Stimulated activated CD8-positive, alpha-beta memory T cell treated with anti-CD3 and anti-CD28 coated beads, Interleukin-15, amount 100 ng/mL, for 1 hour (primary cell): Measurements from ENCODE around the gene WDR45B.
"Not testable (repeated sequence)": the region's sequence is repeated elsewhere in the genome, so short reads cannot be mapped to it uniquely, and the experiment has no call there.

Experiments used
- DNase-seq: peaks from one replicate; pipeline ENCODE4 v3.0.0-alpha.2; 2020; ENCODE audit warnings: low read depth

Gene WDR45B

DNA sequence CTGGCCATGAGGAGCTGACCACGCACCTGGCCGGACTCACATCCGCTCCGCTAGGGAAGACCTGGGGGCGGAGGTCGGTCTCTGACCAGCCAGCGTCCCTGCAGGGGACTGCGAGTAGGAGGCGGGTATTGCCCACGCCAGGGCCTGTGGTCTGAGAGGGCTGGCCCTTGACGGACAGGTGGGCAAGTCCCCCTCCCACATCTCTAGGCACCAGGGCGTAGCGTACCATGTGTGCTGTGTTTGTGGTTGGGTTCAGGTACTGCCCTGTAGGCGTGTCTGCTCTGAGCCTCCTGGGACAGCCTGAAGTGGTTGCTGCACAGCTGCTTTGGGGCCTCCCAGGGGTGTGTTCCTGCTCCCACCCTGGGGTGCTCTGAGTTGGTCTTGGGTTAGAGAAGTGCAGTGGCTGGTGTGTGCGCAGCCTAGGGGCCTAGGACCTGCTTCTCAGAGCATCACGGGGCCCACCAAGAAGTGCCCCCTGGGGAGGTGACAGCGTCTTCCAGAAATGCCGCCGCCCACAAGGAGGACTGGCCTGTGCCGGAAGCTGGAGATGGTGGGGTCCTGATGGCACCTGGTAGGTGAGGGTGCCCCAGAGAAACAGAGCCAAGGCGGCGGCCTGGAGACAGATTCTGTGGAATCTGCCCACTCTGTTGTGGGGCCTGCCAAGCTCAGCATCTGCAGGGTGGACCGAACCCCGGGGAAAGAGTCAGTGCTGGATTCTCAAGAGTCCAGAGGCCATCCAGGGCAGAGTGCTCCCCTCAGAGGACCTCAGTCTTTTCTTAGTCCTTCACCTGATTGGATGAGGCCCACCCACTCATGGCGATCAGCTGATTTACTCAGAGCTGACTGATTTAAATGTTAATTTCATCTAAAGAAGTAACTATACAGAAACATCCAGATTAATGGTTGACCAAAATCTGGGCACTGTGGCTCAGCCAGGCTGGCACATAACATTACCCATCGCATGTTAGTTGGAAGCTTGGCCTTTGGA, 48.3 kb downstream of the WDR45B start:
- no peak for DNase-seq

DNA sequence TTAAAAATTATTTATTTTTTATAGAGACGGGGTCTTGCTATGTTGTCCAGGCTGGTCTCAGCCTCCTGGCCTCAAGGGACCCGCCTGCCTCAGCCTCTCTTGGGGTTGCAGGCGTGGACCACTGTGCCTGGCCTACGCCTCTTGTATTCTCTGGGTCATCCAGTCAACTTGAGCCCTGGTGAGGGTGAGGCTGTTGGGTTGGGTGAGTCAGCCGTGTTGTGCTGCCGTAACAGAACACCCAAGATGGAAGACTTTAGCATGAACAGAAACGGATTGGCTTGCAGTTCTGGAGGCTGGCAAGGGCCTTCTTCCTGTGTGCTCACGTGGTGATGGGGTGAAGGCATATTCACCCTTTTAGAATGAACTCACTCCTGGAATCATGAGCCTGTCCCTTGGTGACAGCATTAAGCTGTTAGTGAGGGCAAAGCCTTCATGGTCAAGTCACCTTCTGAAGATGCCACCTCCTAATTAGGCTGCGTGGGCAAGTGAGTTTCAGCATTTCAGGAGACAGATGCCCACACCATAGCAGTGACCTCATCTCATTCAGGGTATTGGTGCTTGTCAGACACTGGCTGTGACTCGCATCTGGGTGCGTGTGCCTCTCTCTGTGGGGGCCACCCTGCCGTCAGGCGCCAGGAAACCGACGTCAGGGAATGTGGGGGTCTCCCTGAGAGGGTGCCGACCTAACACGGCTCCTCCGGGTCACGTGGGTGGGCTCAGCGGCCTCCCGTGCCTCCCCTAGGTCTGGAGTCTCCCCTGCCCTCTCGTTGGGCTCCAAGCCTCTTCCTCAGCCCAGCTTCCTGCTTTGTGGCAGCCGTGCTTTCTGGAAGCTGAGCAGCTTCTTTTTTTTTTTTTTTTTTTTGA, 49.8 kb downstream of the WDR45B start:
- DNase-seq = no peak

DNA sequence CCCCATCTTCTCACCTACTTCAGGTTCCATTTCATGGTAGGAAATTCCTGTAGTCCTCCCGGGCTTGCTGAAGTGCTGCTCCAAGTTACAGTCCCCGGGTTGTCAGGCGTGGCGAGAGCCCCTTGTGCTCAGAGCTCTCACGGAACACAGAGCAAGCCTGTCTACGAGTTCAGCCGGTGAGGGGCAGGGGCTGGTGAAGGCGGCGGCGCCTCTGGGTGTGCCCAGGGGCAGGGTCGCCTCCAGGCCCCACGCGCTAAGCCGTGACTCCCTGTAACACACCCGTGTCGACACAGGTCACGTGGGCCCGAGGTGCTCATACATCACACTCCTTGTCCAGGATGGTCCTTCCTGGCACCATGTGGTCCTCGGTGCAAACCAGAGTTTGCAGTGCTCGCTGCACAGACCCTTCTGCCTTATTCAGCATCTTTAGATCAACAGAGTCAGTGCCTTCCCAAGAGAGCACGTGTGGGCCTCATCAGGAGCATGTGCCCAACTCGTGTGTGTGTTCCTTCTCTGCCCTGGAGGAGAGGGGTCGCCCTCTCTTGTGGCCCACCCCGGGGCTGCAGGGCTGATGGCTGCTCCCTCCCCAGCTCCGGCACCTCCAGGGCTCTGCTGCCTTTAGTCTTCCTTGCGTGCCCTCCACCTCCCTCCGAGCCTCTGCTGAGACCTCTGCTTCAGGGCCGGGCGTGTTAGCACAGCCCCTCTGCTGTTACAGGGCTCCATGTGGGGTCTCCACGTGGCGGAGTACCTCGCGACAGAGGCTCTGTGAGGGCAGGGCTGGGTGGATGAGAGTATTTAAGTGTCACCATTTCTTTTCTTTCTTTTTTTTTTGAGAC, 51.2 kb downstream of the WDR45B start:
- DNase-seq = no peak

DNA sequence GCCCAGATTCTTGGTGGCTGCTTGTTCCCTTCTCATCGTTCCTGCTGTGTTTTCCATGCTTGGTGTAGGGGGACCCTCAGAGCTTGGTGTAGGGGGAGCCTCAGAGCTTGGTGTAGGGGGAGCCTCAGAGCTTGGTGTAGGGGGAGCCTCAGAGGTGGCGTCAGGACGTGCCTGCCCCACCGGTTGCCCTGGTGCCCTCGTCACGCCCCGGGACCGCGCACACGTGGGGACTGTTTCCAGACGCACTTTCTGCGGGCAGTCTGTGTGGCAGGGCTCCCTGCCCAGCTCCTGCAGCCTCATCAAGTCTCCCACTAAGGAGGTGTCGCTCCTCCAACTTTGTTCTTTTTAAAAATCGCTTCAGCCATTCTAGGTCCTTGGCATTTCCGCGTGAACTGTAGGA, 51.9 kb downstream of the WDR45B start:
- no peak for DNase-seq

DNA sequence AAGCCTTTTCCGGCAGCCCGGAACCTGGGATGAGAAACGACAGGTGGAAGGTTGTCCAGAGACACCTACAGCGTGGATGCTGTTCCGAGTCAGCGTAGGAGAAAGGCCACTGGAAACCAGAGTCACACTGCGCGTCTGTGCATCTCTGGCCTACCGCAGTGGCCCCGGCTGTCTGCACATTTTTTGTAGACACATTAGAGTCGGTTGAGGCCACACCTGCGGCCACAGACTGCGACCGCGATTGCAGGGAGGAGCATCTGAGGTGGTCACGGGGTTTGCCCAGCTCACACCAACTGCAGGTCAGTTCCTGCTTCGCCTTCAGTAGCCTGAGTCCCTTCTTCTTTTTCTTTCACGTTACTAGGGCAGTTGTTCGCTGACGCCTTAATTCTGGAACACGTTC, 52.4 kb downstream of the WDR45B start:
- DNase-seq = no peak

DNA sequence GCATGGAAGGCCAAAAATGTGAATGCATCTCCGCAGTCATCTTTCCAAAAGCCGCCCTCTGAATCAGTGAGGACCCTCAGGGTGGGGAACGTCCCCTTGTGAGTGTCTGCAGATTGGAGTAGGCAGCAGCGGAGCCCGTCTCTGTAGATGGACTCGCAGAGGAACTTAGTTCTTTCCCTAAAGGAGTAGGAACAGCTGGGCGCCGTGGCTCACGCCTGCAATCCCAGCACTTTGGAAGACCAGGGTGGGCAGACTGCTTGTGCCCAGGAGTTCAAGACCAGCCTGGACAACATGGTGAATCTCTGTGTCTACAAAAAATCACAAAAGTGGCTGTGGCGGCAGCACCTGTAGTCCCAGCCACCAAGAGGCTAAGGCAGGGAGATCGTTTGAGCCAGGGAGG, 53.7 kb downstream of the WDR45B start:
- no peak for DNase-seq

DNA sequence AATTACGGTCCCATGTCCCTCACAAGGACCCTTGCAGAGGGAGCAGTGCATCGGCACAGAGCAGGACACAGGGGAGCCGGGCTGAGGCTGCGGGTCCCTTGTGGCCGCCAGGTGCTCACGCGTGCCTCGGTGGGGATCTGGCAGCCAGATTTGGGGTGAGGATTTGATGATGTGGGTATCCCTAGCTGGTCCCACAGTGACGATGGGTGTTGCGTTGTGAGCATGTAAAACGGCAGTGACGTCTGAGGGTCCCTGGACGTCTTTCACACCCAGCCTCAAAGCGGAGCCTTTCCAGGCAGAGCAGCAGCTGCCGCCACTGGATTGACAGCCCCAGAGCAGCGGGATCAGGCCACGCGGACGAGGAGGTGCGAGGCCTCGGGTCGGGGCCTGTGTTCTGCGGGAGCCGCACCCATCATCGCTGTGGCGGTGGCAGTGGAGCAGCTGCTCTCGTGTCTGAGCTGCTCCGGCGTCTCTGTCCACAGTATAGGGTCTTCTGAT, 54.6 kb downstream of the WDR45B start:
- no peak for DNase-seq

DNA sequence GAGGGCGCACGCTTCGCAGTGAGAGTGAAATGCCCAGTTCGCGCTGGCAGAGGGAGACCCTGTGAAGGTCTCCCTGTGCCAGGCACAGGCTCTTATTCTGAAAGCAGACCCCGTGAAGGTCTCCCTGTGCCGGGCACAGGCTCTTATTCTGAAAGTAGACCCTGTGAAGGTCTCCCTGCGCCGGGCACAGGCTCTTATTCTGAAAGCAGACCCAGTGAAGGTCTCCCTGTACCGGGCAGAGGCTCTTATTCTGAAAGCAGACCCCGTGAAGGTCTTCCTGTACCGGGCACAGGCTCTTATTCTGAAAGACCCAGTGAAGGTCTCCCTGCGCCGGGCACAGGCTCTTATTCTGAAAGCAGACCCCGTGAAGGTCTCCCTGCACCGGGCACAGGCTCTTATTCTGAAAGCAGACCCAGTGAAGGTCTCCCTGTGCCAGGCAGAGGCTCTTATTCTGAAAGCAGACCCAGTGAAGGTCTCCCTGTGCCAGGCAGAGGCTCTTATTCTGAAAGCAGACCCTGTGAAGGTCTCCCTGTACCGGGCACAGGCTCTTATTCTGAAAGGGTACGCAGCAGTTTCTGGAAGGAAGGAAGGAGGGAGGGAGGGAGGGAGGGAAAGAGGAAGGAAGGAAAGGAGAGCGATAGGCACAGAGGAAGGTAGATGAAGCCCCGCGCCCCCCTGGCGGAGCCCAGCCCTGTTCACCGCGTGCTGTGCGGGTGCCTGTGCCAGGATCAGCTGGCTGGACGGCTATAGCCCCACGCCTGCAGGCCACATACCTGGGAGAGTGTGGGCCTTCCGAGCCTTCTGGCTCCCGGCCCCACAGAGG, 55.3 kb downstream of the WDR45B start:
- DNase-seq = no peak

GRCh38 chr17:82592289-82592766, 55.9 kb downstream of the WDR45B start:
- no peak for DNase-seq

DNA sequence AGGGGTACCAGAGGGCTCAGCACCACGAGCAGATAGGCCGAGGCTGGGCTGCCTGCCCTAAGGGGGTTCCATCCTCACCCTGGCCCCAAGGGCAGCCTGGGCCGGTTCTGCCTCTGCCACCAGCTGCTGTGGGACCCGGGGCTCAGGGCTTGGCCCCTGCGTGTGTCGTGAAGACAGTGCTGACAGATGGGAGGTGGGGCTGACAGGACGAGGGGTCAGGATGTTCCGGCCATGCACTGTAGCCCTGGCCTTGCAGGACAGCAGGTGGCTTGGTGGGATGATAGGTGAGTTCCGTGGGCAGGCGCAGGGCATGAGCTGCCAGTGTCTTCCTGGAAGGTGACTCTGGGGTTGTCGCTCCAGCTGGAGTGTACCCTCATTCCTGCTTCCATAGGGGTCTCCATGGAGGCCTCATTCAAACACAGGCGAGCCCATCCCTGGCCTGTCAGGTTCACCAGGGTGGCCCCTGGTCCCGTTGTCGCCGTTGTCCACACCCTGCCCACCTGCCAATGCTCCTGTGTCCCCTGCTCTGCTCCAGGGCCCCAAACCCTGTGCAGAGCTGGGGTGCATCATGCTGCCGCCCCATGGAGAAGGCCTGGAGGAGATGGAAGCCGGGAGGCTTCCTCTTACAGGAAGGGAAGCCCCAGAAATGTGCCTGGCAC, 57.2 kb downstream of the WDR45B start:
- no peak for DNase-seq

DNA sequence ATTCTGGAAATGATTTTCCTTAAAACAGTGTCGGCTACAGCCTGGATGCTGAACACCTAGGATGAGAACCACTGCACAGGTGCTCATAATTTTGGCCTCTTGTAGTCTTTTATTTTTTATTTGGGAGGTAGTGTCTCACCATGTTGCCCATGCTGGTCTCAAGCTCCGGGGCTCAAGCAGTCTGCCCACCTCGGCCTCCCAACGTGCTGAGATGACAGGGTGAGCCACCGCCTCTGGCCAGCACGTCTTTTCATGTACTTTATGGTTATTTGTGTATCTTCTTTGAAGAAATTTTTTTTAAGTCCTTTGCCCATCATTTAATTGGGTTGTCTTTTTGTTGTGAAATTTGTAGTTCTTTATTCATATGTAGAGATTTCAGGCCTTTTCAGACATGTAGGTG, 58.0 kb downstream of the WDR45B start:
- no peak for DNase-seq

- no peak for DNase-seq
Observed at GRCh38 chr17:82589851-82590180, 58.4 kb downstream of the WDR45B start.

DNA sequence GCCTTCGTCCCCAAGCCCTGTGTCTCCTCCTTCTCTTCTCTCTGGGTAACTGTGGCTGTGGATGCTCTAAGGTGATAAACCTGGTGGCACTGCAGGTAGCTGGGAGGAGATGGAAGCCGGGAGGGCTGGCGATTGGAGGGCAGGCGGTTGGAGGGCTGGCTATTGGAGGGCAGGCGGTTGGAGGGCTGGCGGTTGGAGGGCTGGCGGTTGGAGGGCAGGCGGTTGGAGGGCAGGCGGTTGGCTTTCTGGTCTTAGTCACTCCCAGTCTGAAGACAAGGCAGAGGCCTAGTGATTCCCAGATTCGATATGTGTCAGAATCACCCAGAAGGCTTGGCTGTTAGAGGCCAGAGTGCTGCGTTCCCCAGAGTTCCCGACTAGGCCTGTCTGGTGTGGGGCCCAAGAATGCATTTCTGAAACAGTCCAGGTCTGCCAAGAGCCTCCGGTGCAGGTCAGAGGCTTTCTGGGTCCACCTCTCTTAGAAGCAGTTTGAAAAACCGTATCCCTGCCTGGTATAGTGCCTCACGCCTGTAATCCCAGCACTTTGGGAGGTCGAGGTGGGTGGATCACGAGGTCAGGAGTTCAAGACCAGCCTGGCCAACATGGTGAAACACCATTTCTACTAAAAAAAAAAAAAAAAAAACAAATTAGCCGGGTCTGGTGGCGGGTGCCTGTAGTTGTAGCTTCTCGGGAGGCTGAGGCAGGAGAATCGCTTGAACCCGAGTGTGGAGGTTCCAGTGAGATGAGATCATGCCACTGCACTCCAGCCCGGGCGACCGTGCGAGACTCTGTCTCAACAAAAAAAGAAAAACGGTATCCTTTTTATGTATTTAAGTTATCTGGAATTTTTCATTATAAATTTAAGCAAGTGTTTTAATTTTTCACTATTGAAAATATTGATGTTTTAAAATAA, 59.7 kb downstream of the WDR45B start:
- no peak for DNase-seq

DNA sequence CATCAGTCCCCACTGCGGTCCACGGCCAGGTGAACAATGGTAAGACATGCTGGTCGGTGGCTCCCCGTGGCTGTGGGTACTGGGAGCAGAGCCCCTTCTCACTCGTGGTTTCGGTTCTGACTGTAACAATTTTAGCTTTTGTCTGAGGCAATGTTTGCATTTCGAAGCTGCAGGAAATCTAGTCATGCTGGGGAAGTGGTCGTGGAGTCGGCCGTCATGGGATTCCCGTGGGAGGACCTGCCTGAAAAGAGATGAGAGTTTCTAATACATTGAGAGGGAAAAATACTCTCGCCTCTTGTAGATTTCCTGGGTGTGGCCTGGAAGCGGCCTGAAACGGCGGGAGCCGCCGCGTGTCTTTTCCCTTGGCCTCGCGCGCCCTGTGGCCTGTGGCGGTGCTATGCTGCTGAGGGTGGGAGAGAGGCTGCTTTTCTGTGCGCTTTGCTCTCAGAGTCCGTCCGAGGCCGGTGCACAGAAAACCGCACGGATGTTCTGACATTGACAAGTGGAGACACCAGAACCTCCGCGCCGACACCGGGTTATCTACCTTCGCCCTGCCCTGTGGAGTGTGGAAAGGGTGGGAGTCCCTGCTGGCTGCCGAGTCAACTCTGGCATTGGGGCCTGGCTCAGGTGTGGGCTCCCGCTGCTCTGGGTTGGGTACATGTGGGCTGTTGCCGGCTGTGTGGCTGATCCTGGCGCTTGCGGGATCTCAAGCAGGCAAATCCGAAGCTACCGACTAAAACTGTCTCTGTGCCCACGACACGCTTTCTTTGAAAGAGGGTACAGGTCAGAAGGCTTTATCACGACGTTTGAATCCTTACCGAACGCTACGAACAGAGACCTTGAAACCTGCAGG, 60.8 kb downstream of the WDR45B start:
- no peak for DNase-seq

- no peak for DNase-seq
Observed at GRCh38 chr17:82586576-82587233, 61.5 kb downstream of the WDR45B start.

DNA sequence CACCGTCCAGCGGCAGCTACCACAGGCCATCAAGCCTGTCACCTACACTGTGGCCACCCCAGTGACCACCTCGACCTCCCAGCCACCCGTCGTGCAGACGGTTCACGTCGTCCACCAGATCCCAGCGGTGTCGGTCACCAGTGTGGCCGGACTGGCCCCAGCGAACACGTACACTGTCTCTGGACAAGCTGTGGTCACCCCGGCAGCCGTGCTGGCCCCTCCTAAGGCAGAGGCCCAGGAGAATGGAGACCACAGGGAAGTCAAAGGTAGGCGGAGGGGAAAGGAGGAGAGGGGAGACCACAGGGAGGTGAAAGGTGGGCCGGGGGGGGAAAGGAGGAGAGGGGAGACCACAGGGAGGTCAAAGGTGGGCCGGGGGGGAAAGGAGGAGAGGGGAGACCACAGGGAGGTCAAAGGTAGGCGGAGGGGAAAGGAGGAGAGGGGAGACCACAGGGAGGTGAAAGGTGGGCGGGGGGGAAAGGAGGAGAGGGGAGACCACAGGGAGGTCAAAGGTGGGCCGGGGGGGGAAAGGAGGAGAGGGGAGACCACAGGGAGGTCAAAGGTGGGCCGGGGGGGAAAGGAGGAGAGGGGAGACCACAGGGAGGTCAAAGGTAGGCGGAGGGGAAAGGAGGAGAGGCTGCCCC, 62.2 kb downstream of the WDR45B start:
- not testable (repeated sequence) for DNase-seq

DNA sequence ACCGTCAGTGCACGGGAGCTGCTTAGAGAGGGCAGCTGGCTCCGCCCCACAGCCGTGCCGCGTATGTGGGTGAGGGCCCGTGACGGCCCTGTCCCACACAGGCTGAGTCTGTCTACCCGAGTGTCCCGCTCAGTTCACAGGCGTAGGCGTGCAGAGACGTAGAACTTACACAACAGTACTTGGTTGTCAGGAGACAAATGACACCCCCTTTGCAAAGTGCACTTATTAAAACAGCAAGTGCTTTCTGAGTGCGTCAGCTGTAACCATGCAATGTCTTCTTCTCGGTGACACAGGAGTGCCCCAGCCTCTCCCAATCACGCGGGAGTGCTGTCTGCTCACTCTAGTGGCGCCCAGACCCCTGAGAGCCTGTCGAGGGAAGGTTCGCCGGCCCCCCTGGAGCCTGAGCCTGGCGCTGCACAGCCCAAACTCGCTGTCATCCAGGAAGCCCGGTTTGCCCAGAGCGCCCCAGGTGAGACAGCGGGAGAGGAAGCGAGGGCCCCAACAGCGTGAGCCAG, 64.5 kb downstream of the WDR45B start:
- DNase-seq = no peak
